ENCODE measurements around the gene SMYD2. TPM values are rescaled to one million over a fixed set of nuclear protein-coding genes. Genes with fewer than 3 reads are reported as not detected.
A peak's percentile ranks its signal among the peaks of the same experiment; 100 is the strongest.

Gene SMYD2
- total RNA-seq, 1 donor from 2014 or later: 192 TPM

DNA sequence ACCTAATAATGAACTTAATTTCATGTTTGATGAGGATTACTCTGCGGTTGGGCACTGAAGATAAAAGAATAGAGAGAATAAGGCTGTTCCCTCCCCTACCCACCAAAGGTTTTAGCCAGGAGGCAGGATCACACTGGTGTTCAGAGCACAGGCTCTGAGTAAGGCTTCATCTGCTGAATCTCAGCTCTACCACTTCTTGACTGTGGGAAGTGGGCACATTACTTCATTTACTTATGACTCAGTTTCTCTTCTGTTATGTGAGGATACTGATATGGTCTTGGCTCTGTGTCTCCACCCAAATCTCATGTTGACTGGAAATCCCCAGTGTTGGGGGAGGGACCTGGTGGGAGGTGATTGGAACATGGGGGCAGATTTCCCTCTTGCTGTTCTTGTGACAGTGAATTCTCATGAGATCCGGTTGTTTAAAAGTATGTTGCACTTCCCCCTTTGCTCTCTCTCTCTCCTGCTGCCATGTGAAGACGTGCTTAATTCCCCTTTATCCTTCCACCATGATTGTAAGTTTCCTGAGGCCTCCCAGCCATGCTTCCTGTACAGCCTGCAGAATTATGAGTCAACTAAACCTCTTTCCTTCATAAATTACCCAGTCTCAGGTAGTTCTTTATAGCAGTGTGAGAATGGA is 79.7 kb downstream of the SMYD2 start:
- DNase-seq (ENCODE audit: low read depth in 2 of 2): no peak

DNA sequence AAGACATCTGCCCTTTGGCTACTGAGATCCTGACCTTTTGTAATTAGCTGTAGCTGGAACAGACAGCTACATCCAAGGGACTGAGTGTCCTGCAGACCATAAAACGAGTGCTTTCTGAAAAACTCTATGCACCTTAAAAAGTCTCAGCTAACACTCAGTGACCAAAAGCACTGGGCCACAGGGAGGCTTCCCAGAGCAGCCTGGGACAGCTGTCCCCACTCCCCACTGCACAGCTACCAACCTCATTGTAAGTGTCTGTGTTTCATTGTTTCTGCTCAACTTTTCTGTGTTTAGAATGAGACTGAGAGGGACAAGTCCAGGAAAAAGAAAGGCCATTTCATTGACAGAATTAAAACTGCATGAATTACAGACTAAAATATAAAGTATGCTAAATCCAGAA is 80.7 kb downstream of the SMYD2 start:
- no peak for DNase-seq (ENCODE audit: low read depth in 2 of 2)

DNA sequence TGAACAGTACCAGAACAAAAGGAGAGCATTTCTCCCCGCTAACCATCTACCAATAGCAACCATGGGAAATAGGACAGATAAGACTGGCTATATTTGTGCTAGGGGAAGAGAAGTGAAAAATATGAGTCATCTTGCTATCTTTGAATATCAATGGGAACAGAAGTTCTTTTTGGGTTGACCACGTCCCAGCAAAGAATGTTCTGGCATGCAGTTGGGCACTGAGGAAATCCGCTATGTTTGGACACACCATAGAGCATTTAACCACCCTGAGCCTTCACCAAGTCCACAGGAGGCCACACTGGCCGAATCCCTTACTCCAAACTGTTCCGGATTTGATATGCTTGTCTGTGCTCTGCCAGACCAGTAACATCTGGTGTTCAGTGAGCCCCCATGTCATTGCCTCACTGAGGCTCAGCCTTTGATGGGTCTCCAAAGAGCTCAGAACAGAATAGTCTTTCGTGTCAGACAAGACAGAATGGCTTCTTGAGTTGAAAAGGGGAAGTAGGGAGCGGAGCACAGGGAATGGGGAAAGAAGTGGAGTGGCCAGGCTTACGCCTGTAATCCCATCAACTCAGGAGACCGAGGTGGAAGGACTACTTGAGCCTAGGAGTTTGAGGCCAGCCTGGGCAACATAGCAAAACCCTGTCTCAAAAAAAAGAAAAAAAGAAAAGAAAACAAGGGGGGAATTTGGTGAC is 81.4 kb downstream of the SMYD2 start:
- DNase-seq (ENCODE audit: low read depth in 2 of 2): peak; percentile 58 to 60

GRCh38 chr1:214363386-214363785 is 82.4 kb downstream of the SMYD2 start:
- peak in 1 of 2 donors; percentile 40 for DNase-seq (ENCODE audit: low read depth in 2 of 2)

DNA sequence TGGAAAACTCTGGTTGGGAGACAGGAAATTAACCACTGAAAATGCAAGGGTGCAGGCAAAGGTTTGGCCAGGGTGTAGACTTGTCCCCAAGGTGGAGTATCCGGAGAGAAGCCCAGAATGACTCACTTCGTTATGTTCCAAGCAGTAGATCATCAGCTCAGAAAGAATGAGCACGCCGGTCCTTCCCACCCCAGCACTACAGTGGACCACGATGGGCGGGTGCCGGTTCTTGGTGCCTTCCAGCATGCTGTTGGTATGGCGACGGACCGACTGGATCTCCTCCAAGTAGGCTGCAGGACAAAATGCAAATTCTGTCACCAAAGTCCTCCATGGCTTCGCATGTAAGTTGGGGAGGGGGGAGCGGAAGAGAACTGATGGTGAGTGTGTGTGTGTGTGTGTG is 83.4 kb downstream of the SMYD2 start:
- DNase-seq (ENCODE audit: low read depth in 2 of 2): peak in 1 of 2 donors; percentile 50

- no peak for DNase-seq (ENCODE audit: low read depth in 2 of 2)
These were observed 83.9 kb downstream of the SMYD2 start for GRCh38 chr1:214364786-214365295.

DNA sequence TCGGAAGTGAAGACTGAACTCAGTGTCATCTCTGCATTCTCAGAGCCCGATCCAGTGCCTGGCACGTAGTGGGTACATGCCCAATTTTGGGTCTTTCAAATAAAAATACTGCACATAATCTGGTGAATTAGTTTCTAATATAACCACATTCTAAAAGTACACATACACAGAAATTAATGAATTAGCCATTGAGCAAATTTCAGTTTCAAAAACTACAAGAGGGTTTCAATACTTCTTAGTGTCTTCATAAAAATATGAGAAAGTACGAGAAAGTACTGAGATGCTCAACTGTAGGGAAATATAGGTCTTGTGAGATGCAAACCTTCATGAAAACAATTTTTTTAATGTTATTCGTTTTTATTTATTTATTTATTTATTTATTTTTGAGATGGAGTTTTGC is 86.9 kb downstream of the SMYD2 start:
- no peak for DNase-seq (ENCODE audit: low read depth in 2 of 2)

DNA sequence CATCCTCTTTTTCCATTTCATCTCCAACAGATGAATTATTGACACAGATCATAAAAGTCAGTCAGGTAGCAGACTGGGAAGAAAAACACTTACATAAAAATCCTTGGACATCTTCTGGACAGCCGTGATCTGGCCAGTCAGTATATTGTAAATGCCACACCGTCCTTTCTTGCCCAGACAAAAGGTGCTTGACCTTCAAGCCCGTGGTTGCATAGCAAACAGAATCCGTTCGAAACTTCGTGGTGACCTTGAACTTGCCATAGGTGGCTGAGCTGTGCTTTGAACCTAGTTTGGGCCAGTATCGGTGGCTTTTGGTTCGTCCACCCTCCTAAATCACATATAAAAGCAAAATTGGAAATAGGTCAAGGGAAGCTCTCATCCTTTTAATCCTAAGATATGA is 88.4 kb downstream of the SMYD2 start:
- DNase-seq (ENCODE audit: low read depth in 2 of 2): no peak

- DNase-seq (ENCODE audit: low read depth in 2 of 2): no peak
These were observed 89.7 kb downstream of the SMYD2 start for GRCh38 chr1:214370615-214371014.

DNA sequence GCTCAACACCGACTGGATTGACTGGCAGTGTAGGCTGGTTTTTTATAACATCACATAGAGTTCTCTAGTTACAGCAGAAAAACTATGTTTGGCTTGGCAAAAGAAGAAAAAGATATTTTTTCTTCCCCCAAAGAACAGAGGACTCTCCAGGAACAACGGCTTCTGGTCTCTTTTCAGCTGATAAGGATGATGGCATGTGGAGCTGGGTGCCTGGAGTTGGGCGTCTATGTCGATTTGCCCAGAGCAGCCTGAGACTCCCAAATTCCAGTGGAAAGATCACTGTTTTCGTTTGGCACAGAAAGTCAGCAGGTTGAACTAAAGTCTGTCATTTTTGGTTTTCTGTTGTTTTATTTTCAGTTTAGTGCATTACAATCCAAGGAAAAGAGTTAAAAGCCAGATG is 91.1 kb downstream of the SMYD2 start:
- DNase-seq (ENCODE audit: low read depth in 2 of 2): no peak

DNA sequence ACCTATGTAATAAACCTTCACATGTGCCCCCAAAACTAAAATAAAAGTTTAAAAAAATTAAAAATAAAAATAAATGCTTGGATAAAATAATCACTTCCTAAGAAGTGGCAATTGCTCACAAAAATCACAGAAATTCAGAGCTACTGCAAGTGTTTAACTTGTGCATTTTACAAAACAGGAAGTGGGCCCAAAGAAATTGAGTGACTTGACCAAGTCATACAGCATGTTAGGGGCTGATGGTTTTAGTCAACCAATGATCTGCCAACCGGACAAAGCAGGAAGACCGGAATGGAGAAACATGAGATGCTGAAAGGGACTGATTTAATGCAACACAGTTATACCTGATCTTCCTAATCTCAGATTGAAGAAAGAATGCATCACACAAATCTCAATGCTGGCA is 96.5 kb downstream of the SMYD2 start:
- no peak for DNase-seq (ENCODE audit: low read depth in 2 of 2)

DNA sequence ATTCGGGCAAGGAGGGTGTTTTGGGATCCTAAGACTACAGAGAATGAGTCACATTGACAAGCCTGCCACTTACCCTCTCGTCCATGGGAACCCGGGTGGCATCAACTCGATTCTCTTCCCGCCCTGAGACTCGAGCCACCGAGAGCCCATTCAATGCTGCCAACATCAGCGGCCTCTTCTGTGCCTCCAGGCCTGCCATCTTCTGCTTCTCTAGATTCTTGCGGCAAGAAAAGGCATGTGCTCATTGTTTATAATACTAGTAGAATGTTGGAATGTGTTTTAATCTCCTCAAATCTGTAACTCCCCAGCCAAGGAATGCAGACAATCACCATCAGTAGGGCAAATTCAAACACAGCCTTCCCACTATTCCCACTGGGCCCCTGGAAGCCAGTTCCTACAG is 96.9 kb downstream of the SMYD2 start:
- peak in 1 of 2 donors; percentile 15 for DNase-seq (ENCODE audit: low read depth in 2 of 2)

DNA sequence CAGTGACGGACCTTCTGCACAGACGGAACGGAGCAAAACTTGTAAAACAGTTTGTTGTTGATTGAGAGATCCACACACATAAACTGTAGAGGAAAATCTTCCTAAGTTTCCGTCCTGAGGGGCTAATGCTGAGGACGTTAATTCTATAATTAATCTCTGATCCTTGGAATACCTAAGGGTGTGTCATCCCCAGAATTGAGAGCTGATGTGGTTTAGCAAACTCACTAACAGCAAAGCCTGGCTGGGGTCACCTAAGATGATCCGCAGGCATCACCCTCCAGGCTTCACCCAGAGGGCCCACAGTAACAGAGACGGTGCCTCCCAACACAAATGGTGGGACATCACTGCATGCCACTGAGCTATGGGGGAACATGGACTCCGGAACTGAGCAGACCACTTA is 97.5 kb downstream of the SMYD2 start:
- no peak for DNase-seq (ENCODE audit: low read depth in 2 of 2)

DNA sequence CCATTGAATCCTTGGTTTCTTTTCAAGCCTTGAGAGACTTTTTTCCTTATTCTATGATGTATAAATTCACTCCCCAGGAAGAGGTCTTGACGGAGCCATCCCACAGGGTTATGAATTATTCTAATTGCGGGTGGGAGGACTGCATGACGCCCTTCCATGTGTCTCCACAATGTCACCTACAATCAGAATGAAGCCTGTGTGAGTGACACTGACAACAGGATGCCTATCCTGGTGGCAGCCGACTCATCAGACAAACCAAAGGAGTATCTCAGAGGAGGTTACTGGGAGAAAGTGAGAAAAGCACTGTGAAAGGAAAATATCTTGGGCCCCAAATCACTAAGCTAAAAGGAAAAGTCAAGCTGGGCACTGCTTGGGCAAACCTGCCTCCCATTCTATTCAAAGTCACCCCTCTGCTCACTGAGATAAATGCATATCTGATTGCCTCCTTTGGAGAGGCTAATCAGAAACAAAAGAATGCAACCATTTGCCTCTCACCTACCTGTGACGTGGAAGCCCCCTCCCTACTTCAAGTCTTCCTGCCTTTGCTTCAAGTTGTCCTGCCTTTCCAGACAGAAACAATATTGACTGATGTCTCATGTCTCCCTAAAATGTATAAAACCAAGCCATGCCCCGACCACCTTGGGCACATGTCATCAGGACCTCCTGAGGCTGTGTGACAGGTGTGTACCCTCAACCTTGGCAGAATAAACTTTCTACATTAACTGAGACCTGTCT is 98.4 kb downstream of the SMYD2 start:
- no peak for DNase-seq (ENCODE audit: low read depth in 2 of 2)

GRCh38 chr1:214380396-214380795 is 99.4 kb downstream of the SMYD2 start:
- DNase-seq (ENCODE audit: low read depth in 2 of 2): no peak

DNA sequence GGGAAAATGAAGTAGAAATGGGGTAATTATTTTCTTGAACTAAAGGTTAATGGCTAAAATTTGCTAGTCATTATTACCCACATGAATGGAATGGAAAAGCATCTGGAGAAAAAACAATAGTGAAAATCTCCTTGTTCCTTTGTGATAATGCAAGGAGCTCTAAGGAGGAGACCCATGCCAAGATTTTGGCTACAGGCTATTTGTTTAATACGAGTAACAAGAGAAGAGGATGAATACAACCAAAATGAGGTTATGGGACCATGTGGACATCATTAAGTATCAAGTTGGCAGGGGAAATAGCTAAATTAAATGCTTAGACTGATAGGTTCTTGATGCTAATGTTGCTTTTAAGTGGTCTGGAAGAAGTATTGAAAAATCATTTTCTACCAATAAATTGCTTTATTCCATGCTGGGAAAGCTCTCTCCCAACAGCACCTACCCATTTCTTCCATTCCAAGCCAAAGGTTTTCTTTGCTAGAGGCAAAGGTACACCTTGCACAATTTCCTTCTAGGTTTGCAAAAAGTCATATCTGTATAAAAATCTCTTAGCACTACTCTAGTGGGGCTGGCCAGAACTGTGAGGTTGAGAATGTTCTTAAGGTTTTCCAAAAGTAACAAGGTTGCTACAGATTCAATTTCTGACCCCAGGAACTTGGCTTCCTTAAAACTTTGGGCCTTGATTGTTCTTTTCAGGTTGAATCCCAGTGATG is 100.2 kb downstream of the SMYD2 start:
- no peak for DNase-seq (ENCODE audit: low read depth in 2 of 2)

DNA sequence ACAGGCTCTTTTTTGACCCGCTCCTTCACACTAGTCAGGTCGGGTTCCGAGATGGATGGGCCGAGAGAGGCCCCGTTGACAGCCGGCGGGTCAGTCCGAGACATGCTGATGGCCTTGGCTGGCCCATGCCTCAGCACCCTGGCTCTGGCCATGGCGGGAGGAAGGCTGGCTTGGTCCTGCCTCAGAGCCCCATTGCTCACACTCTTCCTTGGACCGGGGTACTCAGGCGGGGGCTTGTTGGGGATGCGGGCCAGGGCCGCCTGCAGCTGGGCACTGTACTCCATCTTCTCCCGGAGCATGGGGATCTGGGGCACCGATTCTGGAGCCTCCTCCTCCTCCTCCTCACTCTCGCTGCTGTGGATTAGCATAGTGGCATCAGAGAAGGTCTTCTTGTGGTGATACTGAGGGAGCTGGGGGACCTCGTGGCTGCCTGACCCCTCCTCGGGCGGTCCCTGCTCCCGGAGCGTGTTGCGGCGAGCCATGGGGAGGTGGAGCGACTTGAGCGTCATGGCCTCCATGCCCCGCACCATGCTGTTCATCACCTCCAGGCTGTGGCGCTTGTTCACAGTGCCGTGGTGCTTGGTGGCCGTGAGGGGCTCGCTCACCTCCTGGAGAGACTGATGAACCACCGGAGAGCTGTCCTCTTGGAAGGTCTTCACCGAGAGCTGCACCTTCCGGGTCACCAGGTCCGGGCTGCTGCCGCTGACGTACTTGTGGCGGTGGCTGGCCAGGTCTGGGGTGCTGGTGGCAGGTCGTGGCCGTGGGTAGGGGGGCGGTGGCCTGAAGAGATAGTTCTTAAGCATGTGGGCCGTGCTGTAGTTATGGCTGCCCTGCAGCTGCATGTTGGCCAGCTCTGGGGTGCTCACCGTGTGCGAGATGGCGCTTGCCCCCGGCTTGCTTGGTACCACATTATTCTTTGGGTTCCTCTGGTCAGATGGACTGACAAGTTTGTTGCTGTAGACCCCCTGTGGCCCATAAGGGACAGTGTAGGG is 102.7 kb downstream of the SMYD2 start:
- no peak for DNase-seq (ENCODE audit: low read depth in 2 of 2)

DNA sequence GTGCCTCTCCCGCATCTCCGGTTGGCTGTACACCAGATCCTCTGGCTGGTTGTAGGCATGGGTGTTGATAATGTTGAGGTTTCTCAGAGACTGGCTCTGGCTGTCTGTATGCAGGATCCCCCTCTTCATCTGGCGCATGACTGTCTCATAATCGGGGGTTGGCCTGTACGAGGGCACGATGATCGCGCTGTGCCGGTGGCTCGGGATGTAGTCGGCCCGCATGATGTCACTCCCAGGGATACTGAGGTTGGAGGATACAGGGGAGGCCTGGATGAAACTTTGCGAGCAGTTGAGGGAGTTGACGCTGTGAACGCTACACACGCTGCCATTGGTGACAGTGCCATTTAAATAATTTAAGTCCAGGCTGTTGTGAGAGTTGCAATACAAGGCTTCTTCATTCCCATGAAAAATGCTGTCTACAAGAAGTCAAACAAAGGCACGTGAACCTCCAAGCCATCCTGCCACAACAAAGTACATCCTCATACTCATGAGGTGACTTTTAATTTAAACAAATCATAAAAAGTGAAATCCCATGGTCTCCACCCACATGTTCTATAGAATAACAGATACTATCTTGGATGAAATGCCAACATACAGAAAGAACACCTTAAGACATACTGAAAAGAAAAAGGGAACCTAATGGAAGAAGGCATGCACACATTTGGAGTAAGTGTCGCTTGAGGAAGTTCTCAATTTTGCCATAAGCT is 103.6 kb downstream of the SMYD2 start:
- no peak for DNase-seq (ENCODE audit: low read depth in 2 of 2)

DNA sequence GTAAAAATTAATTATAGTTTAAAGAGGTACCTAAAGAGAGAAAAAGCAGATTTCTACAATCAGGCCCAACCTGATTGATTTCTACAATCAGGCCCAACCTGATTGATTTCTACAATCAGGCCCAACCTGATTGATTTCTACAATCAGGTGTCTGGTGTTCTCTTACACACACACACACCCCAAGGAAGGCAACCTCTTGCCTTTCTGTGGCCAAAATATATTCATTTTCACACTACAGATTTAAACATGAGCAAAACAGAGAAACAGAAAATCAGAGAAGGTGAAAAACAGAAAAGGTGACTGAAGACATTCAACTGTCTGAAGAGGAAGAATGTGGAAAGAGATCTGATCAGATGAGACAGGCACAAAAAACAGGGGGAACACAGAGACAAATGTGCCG is 104.5 kb downstream of the SMYD2 start:
- DNase-seq (ENCODE audit: low read depth in 2 of 2): no peak

GRCh38 chr1:214386333-214386732 is 105.4 kb downstream of the SMYD2 start:
- no peak for DNase-seq (ENCODE audit: low read depth in 2 of 2)
